ENCODE measurements around the gene TEX11.

- TF ChIP-seq POLR2AphosphoS5 (IDR thresholded peaks at IDR 0.05; ENCODE audit: low read depth, low read length), result no peak
- no peak for TF ChIP-seq RCOR1 (IDR thresholded peaks at IDR 0.05; ENCODE audit: low read length)
- TF ChIP-seq CHD2 (IDR thresholded peaks at IDR 0.05; ENCODE audit: low read length, partially characterized antibody), result no peak
Measured at GRCh38 chrX:70664726-70665125, 243.8 kb downstream of the TEX11 start.
